Activated CD4-positive, alpha-beta T cell treated with anti-CD3 and anti-CD28 coated beads for 48 hours (primary cell): ENCODE measurements around the gene KRTAP10-11.
"Not testable (repeated sequence)": the region's sequence is repeated elsewhere in the genome, so short reads cannot be mapped to it uniquely, and the experiment has no call there.

ENCODE experiments used
- DNase-seq: peaks from one replicate; pipeline ENCODE4 v3.0.0-alpha.2; 2020

KRTAP10-11 gene

GRCh38 chr21:44667612-44668011, 21.4 kb downstream of the KRTAP10-11 start:
- DNase-seq = no peak

- no peak for DNase-seq
Observed at GRCh38 chr21:44670642-44671432, 24.6 kb downstream of the KRTAP10-11 start.

- DNase-seq = no peak
Observed at GRCh38 chr21:44671911-44672310, 25.7 kb downstream of the KRTAP10-11 start.

GRCh38 chr21:44677881-44678280, 31.7 kb downstream of the KRTAP10-11 start:
- DNase-seq = no peak

- DNase-seq = no peak
Observed at GRCh38 chr21:44681152-44681551, 34.9 kb downstream of the KRTAP10-11 start.

GRCh38 chr21:44681861-44682579, 35.8 kb downstream of the KRTAP10-11 start, which contains the start of gene KRTAP12-1:
KRTAP12-1 (minus strand) TSS chr21:44682163; CDS start chr21:44682123, 40 bp downstream.
- no peak for DNase-seq

- DNase-seq = no peak
Observed at GRCh38 chr21:44682580-44683151, 36.5 kb downstream of the KRTAP10-11 start.

GRCh38 chr21:44684077-44684476, 37.9 kb downstream of the KRTAP10-11 start:
- no peak for DNase-seq

GRCh38 chr21:44684483-44684882, 38.3 kb downstream of the KRTAP10-11 start:
- DNase-seq = no peak

GRCh38 chr21:44685050-44685449, 38.8 kb downstream of the KRTAP10-11 start:
- DNase-seq = not testable (repeated sequence)

GRCh38 chr21:44686000-44686781, 40.0 kb downstream of the KRTAP10-11 start:
- DNase-seq = no peak

- no peak for DNase-seq
Observed at GRCh38 chr21:44686843-44687561, 40.8 kb downstream of the KRTAP10-11 start.

GRCh38 chr21:44687671-44688070, 41.5 kb downstream of the KRTAP10-11 start:
- no peak for DNase-seq

GRCh38 chr21:44689740-44690139, 43.5 kb downstream of the KRTAP10-11 start:
- DNase-seq = not testable (repeated sequence)

GRCh38 chr21:44691686-44692085, 45.5 kb downstream of the KRTAP10-11 start:
- DNase-seq = no peak

GRCh38 chr21:44692798-44693512, 46.7 kb downstream of the KRTAP10-11 start:
- DNase-seq = no peak

GRCh38 chr21:44694776-44695175, 48.6 kb downstream of the KRTAP10-11 start:
- no peak for DNase-seq

- DNase-seq = no peak
Observed at GRCh38 chr21:44695184-44695583, 49.0 kb downstream of the KRTAP10-11 start.

GRCh38 chr21:44695641-44696040, 49.4 kb downstream of the KRTAP10-11 start:
- no peak for DNase-seq

GRCh38 chr21:44696572-44696971, 50.4 kb downstream of the KRTAP10-11 start:
- DNase-seq = no peak
